ENCODE results near the gene GRAMD1A.

DNA sequence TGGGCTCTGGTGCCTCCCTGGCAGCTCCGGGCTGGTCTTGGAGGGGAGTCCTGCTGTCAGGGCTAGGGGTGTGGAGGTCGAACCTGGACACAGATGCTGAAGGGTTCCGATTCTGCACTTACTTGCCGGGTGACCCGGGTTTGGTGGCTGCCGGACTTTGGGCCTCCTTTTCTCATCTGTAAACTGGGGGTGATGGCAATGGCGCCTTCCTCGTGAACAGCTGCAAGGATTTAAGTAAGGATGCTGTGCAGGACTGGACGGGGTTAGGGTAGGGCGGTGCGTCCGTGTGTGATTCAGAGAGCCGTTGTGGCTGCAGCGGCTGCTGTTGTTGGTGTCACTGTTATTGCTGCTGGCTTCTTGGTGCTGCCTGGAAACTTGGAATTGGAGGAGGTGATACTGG, 43.8 kb downstream of the GRAMD1A start:
- TF ChIP-seq, protein P1, sequence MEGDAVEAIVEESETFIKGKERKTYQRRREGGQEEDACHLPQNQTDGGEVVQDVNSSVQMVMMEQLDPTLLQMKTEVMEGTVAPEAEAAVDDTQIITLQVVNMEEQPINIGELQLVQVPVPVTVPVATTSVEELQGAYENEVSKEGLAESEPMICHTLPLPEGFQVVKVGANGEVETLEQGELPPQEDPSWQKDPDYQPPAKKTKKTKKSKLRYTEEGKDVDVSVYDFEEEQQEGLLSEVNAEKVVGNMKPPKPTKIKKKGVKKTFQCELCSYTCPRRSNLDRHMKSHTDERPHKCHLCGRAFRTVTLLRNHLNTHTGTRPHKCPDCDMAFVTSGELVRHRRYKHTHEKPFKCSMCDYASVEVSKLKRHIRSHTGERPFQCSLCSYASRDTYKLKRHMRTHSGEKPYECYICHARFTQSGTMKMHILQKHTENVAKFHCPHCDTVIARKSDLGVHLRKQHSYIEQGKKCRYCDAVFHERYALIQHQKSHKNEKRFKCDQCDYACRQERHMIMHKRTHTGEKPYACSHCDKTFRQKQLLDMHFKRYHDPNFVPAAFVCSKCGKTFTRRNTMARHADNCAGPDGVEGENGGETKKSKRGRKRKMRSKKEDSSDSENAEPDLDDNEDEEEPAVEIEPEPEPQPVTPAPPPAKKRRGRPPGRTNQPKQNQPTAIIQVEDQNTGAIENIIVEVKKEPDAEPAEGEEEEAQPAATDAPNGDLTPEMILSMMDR (IDR thresholded peaks at IDR 0.05), result no peak
- no peak for TF ChIP-seq POLR2A (IDR thresholded peaks at IDR 0.05)

All from transverse colon (tissue), 3 donors.